GM21360 (cell line): ENCODE results near the gene GADD45B.
"Not testable (repeated sequence)": the region's sequence is repeated elsewhere in the genome, so short reads cannot be mapped to it uniquely, and the experiment has no call there.

ENCODE experiments used
- ATAC-seq: cut with Tn5 transposase; IDR thresholded peaks from one replicate; pipeline ENCODE4 v1.9.1; 2021; ENCODE audit warnings: mild to moderate bottlenecking, moderate library complexity; ENCODE audit not compliant: unreplicated experiment

The GADD45B gene

GRCh38 chr19:2485428-2485827 is 9.5 kb downstream of the GADD45B start:
- no peak for ATAC-seq

- no peak for ATAC-seq
Measured at GRCh38 chr19:2487090-2487489, 11.2 kb downstream of the GADD45B start.

GRCh38 chr19:2487842-2488241 is 11.9 kb downstream of the GADD45B start:
- ATAC-seq: no peak

GRCh38 chr19:2488405-2488941 is 12.5 kb downstream of the GADD45B start:
- ATAC-seq: no peak

GRCh38 chr19:2488942-2489731 is 13.2 kb downstream of the GADD45B start:
- no peak for ATAC-seq

- ATAC-seq: no peak
Measured at GRCh38 chr19:2490659-2491058, 14.7 kb downstream of the GADD45B start.

- no peak for ATAC-seq
Measured at GRCh38 chr19:2491130-2491801, 15.3 kb downstream of the GADD45B start.

- ATAC-seq: no peak
Measured at GRCh38 chr19:2492870-2493269, 16.9 kb downstream of the GADD45B start.

GRCh38 chr19:2493448-2493847 is 17.5 kb downstream of the GADD45B start:
- ATAC-seq: not testable (repeated sequence)

GRCh38 chr19:2494084-2494446 is 18.1 kb downstream of the GADD45B start:
- no peak for ATAC-seq

GRCh38 chr19:2494447-2495129 is 18.7 kb downstream of the GADD45B start:
- ATAC-seq: no peak

GRCh38 chr19:2495130-2495641 is 19.3 kb downstream of the GADD45B start:
- ATAC-seq: no peak

GRCh38 chr19:2495651-2496316 is 19.9 kb downstream of the GADD45B start:
- ATAC-seq: no peak

GRCh38 chr19:2497186-2497585 is 21.3 kb downstream of the GADD45B start:
- ATAC-seq: no peak

GRCh38 chr19:2500156-2500555 is 24.2 kb downstream of the GADD45B start:
- ATAC-seq: no peak

GRCh38 chr19:2500841-2501261 is 24.9 kb downstream of the GADD45B start:
- no peak for ATAC-seq

GRCh38 chr19:2503521-2504109 is 27.7 kb downstream of the GADD45B start:
- ATAC-seq: no peak

GRCh38 chr19:2506656-2507055 is 30.7 kb downstream of the GADD45B start:
- ATAC-seq: not testable (repeated sequence)

- ATAC-seq: no peak
Measured at GRCh38 chr19:2507109-2507508, 31.2 kb downstream of the GADD45B start.

- no peak for ATAC-seq
Measured at GRCh38 chr19:2509096-2509495, 33.2 kb downstream of the GADD45B start.
